Mesenchymal stem cell (in vitro differentiated cells and primary cell): ENCODE data around the gene CENPT.

Experiments used
- DNase-seq: peaks from one replicate; pipeline ENCODE4 v3.0.0-alpha.2; 2013
- H2AFZ ChIP-seq: one replicate; pipeline ENCODE4 v1.6.1; 2013; ENCODE audit warnings: low read depth, mild to moderate bottlenecking, control low read depth, inconsistent platforms, low read length, moderate library complexity
- H2AK5ac ChIP-seq: 2 replicates; pipeline ENCODE4 v1.6.1; 2013; ENCODE audit warnings: low read length, moderate library complexity, mild to moderate bottlenecking, inconsistent platforms; ENCODE audit not compliant: severe bottlenecking
- H2BK120ac ChIP-seq: one replicate; pipeline ENCODE4 v1.6.1; 2013; ENCODE audit warnings: low read depth, mild to moderate bottlenecking, inconsistent platforms, low read length, moderate library complexity
- H2BK12ac ChIP-seq, 2 experiments: one replicate each; pipeline ENCODE4 v1.6.1; 2013; ENCODE audit warnings: inconsistent platforms in 2 of 2, low read length in 2 of 2, mild to moderate bottlenecking in 2 of 2, moderate library complexity in 2 of 2, control low read depth in 1 of 2
- H2BK15ac ChIP-seq: one replicate; pipeline ENCODE4 v1.6.1; 2013; ENCODE audit warnings: mild to moderate bottlenecking, low read depth, inconsistent platforms; ENCODE audit not compliant: poor library complexity, severe bottlenecking
- H2BK5ac ChIP-seq: 2 replicates; pipeline ENCODE4 v1.6.1; 2013; ENCODE audit warnings: low read depth, mild to moderate bottlenecking, low read length, control low read depth, inconsistent platforms; ENCODE audit not compliant: poor library complexity, severe bottlenecking
- H3K14ac ChIP-seq, 2 experiments: one replicate each; pipeline ENCODE4 v1.6.1; 2013; ENCODE audit warnings: inconsistent platforms in 2 of 2, low read length in 2 of 2, control low read depth in 1 of 2, mild to moderate bottlenecking in 1 of 2, moderate library complexity in 1 of 2
- H3K18ac ChIP-seq, 2 experiments: one replicate each; pipeline ENCODE4 v1.6.1; 2013; ENCODE audit warnings: inconsistent platforms in 2 of 2, low read length in 2 of 2, control low read depth in 1 of 2, low read depth in 1 of 2, mild to moderate bottlenecking in 1 of 2
- H3K23ac ChIP-seq, 2 experiments: one replicate each; pipeline ENCODE4 v1.6.1; 2013; ENCODE audit warnings: inconsistent platforms in 2 of 2, low read length in 2 of 2, mild to moderate bottlenecking in 2 of 2, moderate library complexity in 2 of 2, control low read depth in 1 of 2
- H3K27ac ChIP-seq: 2 replicates; pipeline ENCODE4 v1.5.1; 2013; ENCODE audit warnings: mild to moderate bottlenecking, moderate library complexity, low read length, control low read depth, inconsistent platforms; ENCODE audit not compliant: poor library complexity, severe bottlenecking
- H3K27me3 ChIP-seq, 2 experiments: 2 replicates each; pipeline versions ENCODE4 v1.6.1 to v1.7.0; 2013; ENCODE audit warnings: low read length in 2 of 2, mild to moderate bottlenecking in 2 of 2, moderate library complexity in 2 of 2, control low read depth in 1 of 2, inconsistent platforms in 1 of 2; ENCODE audit not compliant: control insufficient read depth in 1 of 2, insufficient read depth in 1 of 2
- H3K36me3 ChIP-seq, 2 experiments: 2 replicates each; pipeline versions ENCODE4 v1.6.1 to v1.7.0; 2013; ENCODE audit warnings: low read length in 2 of 2, control low read depth in 1 of 2, inconsistent platforms in 1 of 2, low read depth in 1 of 2, mild to moderate bottlenecking in 1 of 2; ENCODE audit not compliant: insufficient read depth in 2 of 2, control insufficient read depth in 1 of 2
- H3K4ac ChIP-seq, 2 experiments: one replicate each; pipeline ENCODE4 v1.6.1; 2013; ENCODE audit warnings: inconsistent platforms in 2 of 2, low read length in 2 of 2, mild to moderate bottlenecking in 2 of 2, moderate library complexity in 2 of 2, control low read depth in 1 of 2, low read depth in 1 of 2
- H3K4me1 ChIP-seq: 2 replicates; pipeline ENCODE4 v1.6.1; 2013; ENCODE audit warnings: low read depth, low read length, control low read depth; ENCODE audit not compliant: control insufficient read depth, insufficient read depth
- H3K4me2 ChIP-seq: 2 replicates; pipeline ENCODE4 v1.6.1; 2013; ENCODE audit warnings: low read length, mild to moderate bottlenecking, inconsistent platforms; ENCODE audit not compliant: poor library complexity, severe bottlenecking
- H3K4me3 ChIP-seq, 2 experiments: 2 replicates each; pipeline versions ENCODE4 v1.5.1 to v1.7.0; 2013; ENCODE audit warnings: low read length in 2 of 2, mild to moderate bottlenecking in 2 of 2, control low read depth in 1 of 2, low read depth in 1 of 2; ENCODE audit not compliant: insufficient read depth in 1 of 2
- H3K79me1 ChIP-seq: replicated peaks from 2 replicates; pipeline ENCODE4 v1.6.1; 2013; ENCODE audit warnings: mild to moderate bottlenecking, control low read depth, low read length, inconsistent platforms; ENCODE audit not compliant: poor library complexity, severe bottlenecking
- H3K9ac ChIP-seq: 2 replicates; pipeline ENCODE4 v1.7.0; 2013; ENCODE audit warnings: mild to moderate bottlenecking, low read length, moderate library complexity
- H3K9me3 ChIP-seq: 2 replicates; pipeline ENCODE4 v1.7.0; 2013; ENCODE audit warnings: mild to moderate bottlenecking, low read length; ENCODE audit not compliant: control insufficient read depth
- H4K8ac ChIP-seq: one replicate; pipeline ENCODE4 v1.6.1; 2013; ENCODE audit warnings: inconsistent platforms, mild to moderate bottlenecking, low read length, moderate library complexity
- H4K91ac ChIP-seq: one replicate; pipeline ENCODE4 v1.6.1; 2013; ENCODE audit warnings: mild to moderate bottlenecking, low read length, inconsistent platforms
- WGBS: methylation state at CpG from one replicate; pipeline ENCODE4 v1.1.7; 2013; ENCODE audit warnings: mixed read lengths; 5-methylcytosine and 5-hydroxymethylcytosine counted together

The CENPT gene

DNA sequence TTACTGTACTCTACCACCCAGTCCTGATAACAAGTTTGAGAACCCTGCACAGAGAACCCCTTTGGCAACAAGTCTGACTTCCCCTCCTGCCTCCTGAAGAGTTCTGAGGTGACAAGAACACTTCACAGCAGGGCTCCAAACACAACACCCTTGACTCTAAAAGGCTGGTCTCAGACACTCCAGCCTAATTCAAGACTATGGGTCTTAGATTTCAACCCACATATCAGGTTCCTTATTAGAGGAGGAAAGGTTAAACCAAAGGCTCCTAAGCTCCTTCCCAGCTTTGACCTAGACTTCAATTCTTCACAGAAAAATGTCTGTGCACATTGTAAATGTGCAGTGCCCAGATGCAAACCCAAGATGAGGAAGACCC, 64.2 kb downstream of the CENPT start:
- Histone ChIP-seq H3K23ac (no peak overlapping the region), H3K9me3 (no peaks in the 10 kb centered on the region), H2BK120ac (no peak overlapping the region), H3K27me3 (no peaks in the 10 kb centered on the region), H2AK5ac (no peak overlapping the region), H3K4ac (no peak overlapping the region), H3K79me1 (peaks cover 41% of the 10 kb centered on the region), H3K4me3 (no peak overlapping the region), H3K27ac (no peak overlapping the region), H3K4me2 (no peak overlapping the region), H2BK5ac (no peak overlapping the region), H3K14ac (no peak overlapping the region), H3K36me3 (peaks cover 0 to 3% of the 10 kb centered on the region in 2 experiments), H2BK12ac (no peak overlapping the region), H3K18ac (no peak overlapping the region), H2AFZ (no peak overlapping the region), H2BK15ac (no peak overlapping the region), H3K9ac (no peak overlapping the region), H3K4me1 (peaks cover 3% of the 10 kb centered on the region), H4K91ac (no peak overlapping the region), H4K8ac (no peak overlapping the region)
- no peak for DNase-seq

DNA sequence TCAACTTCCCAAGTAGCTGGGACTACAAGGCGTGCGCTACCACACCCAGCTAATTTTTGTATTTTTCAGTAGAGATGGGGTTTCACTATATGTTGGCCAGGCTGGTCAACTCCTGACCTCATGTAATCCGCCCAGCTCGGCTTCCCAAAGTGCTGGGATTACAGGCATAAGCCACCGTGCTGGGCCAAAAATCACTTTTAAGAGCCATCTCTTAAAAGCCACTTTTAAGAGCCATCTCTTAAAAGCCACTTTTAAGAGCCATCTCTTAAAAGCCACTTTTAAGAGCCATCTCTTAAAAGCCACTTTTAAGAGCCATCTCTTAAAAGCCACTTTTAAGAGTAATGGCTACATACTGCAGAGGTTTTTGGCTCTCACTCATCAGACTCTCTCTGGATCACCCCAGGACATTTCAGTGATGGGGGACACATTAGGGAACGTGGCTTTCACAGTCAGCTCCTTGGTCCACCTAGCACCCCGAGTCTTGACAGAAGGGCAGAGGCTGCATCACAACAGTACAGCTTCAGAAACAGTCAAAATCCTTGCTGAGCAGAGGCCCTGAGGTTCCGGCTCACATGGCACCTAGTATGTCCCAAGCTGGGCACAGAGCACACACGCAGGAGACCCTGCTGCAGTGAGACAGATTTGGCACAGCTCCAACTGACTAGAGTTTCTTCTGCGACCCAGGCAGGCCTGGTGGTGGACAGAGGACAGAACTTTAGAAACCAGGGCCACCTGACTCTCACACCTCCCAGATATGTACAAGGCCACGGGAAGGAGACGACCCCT, 64.7 kb downstream of the CENPT start:
- Histone ChIP-seq H3K9me3 (no peaks in the 10 kb centered on the region), H2BK12ac (no peak overlapping the region), H4K91ac (no peak overlapping the region), H2BK5ac (no peak overlapping the region), H2BK120ac (no peak overlapping the region), H3K14ac (no peak overlapping the region), H3K36me3 (peaks cover 0 to 3% of the 10 kb centered on the region in 2 experiments), H3K4me2 (no peak overlapping the region), H2BK15ac (no peak overlapping the region), H3K79me1 (peaks cover 40% of the 10 kb centered on the region), H3K4me1 (peaks cover 3% of the 10 kb centered on the region), H3K18ac (no peak overlapping the region), H3K4ac (no peak overlapping the region), H2AK5ac (no peak overlapping the region), H4K8ac (no peak overlapping the region), H3K23ac (no peak overlapping the region), H3K9ac (no peak overlapping the region), H2AFZ (no peak overlapping the region), H3K4me3 (no peak overlapping the region), H3K27me3 (no peaks in the 10 kb centered on the region), H3K27ac (no peak overlapping the region)
- DNase-seq, result no peak
- 80% methylated on average over 12 of the region's 12 CpGs for WGBS

DNA sequence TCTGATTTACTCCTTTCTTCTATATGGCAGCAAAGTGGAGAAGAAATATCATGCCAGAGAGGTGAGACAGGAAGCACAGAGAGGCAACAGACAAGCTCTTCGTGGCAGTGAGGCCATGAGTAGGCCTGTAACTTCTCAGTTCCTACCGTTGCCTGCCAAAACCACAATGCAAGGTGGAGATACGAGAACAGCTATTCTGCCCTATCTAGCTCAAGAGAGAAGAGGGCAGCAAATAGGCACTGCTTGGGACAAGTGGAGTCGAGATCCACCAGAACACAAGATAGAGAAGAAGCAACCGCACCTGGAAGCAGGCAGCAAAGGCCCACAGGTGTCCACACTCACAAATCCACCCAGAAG, 66.0 kb downstream of the CENPT start:
- no peak overlapping the region for H2BK12ac ChIP-seq
- H3K9ac ChIP-seq, result no peak overlapping the region
- H2AK5ac ChIP-seq, result no peak overlapping the region
- H2BK15ac ChIP-seq, result no peak overlapping the region
- no peak overlapping the region for H4K8ac ChIP-seq
- H3K27me3 ChIP-seq, result no peaks in the 10 kb centered on the region
- no peak overlapping the region for H4K91ac ChIP-seq
- H3K4me2 ChIP-seq, result no peak overlapping the region
- H2BK120ac ChIP-seq, result no peak overlapping the region
- no peak overlapping the region for H2AFZ ChIP-seq
- H3K18ac ChIP-seq, result no peak overlapping the region
- no peak for DNase-seq
- H3K27ac ChIP-seq, result no peak overlapping the region
- no peak overlapping the region for H2BK5ac ChIP-seq
- no peak overlapping the region for H3K4me3 ChIP-seq
- no peak overlapping the region for H3K4ac ChIP-seq
- peaks cover 3% of the 10 kb centered on the region for H3K4me1 ChIP-seq
- WGBS, result 91% methylated on average over 5 of the region's 5 CpGs
- H3K79me1 ChIP-seq, result peaks cover 33% of the 10 kb centered on the region
- peaks cover 0 to 3% of the 10 kb centered on the region in 2 experiments for H3K36me3 ChIP-seq
- no peak overlapping the region for H3K14ac ChIP-seq
- H3K9me3 ChIP-seq, result no peaks in the 10 kb centered on the region
- H3K23ac ChIP-seq, result no peak overlapping the region

DNA sequence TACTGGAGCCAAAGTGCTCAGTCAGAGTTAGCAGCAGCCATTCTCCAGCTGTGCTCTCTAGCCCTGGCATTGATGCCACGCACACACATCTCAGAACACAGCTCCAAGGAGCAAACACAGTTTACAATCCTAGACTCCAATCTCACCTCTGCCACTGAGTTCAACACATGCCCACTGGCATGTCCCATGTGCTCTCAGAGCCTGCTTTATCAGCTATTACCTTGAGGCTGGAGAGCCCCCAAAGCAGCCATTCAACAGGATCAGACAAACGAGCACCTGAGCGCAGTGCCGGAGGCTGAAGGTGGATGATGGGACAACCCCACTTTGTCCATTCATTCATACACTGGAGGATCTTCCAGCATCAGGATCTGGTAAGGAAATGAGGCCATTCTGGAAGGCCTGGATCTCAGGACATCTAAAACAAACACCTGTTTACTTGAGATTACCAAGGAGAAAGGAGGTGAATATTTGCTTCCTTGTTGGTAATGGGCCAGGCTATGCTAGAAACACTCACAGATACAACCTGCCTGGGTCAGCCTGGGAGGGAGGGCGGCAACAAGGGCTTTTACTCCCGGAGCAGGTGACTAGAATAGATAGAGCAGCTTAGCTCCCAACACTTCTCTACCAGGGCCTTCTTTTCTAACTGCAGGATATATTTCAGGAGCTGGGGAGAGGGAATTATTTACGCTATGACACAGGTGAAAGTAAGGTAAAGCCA, 66.5 kb downstream of the CENPT start:
- Histone ChIP-seq H3K18ac (no peak overlapping the region), H3K4ac (no peak overlapping the region), H2BK15ac (no peak overlapping the region), H3K9me3 (no peaks in the 10 kb centered on the region), H2AK5ac (no peak overlapping the region), H3K36me3 (peaks cover 0 to 3% of the 10 kb centered on the region in 2 experiments), H3K27me3 (no peaks in the 10 kb centered on the region), H3K23ac (no peak overlapping the region), H3K9ac (no peak overlapping the region), H4K8ac (no peak overlapping the region), H2BK120ac (no peak overlapping the region), H3K27ac (no peak overlapping the region), H3K4me3 (no peak overlapping the region), H2BK12ac (no peak overlapping the region), H3K79me1 (peaks cover 32% of the 10 kb centered on the region), H2BK5ac (no peak overlapping the region), H2AFZ (no peak overlapping the region), H3K4me2 (no peak overlapping the region), H3K14ac (no peak overlapping the region), H4K91ac (no peak overlapping the region), H3K4me1 (peaks cover 3% of the 10 kb centered on the region)
- DNase-seq, result no peak
- WGBS, result 98% methylated on average over 7 of the region's 7 CpGs
